Right lobe of liver (tissue), 6 donors: ENCODE results near the gene TEX52. TPM values are rescaled to one million over a fixed set of nuclear protein-coding genes. Genes with fewer than 3 reads are reported as not detected.

Experiments used
- ATAC-seq, 4 donors: fragments of 200-7000 bp; cut with Tn5 transposase; one replicate each; pipeline ENCODE4 v1.9.1; 2020; ENCODE audit warnings: mild to moderate bottlenecking in 4 of 4, moderate library complexity in 4 of 4
- DNase-seq, 3 donors: peaks; one replicate each; pipeline ENCODE4 v3.0.0-alpha.2; 2020
- H3K27ac ChIP-seq, 3 donors: fragments of 200-600 bp; one replicate each; pipeline ENCODE4 v1.8.0; 2022
- H3K27me3 ChIP-seq, 2 donors: fragments of 200-600 bp; one replicate each; pipeline ENCODE4 v1.8.0; 2022
- H3K36me3 ChIP-seq, 4 donors: fragments of 200-600 bp; sonication (generic) in 1 of 4; one replicate each; pipeline versions ENCODE4 v1.5.1 to v1.8.0; 2017 to 2022; ENCODE audit warnings: control low read depth in 1 of 4
- H3K4me1 ChIP-seq, 4 donors: fragments of 200-600 bp; sonication (generic) in 1 of 4; one replicate each; pipeline versions ENCODE4 v1.5.1 to v1.8.0; 2017 to 2022; ENCODE audit warnings: control low read depth in 1 of 4
- H3K4me3 ChIP-seq, 3 donors: fragments of 200-600 bp; one replicate each; pipeline ENCODE4 v1.8.0; 2022
- H3K9me3 ChIP-seq, 4 donors: fragments of 200-600 bp; sonication (generic) in 1 of 4; one replicate each; pipeline versions ENCODE4 v1.5.1 to v1.8.0; 2017 to 2022; ENCODE audit warnings: control low read depth in 1 of 4
- POLR2A ChIP-seq: fragments of 450-650 bp; IDR thresholded peaks from one replicate; pipeline ENCODE4 v1.6.1; 2017; ENCODE audit warnings: antibody characterized with exemption, mild to moderate bottlenecking
- WGBS: methylation state at CpG from one replicate; pipeline ENCODE4 v1.1.6; 2018; ENCODE audit warnings: low coverage, low lambda C conversion rate; ENCODE audit not compliant: insufficient coverage; ENCODE audit errors: missing lambda C conversion rate; 5-methylcytosine and 5-hydroxymethylcytosine counted together
- intact Hi-C, 2 donors: fragments of 100-400 bp; cut with DNase I; formaldehyde crosslinking; loops; one replicate each; pipeline versions ENCODE4 v1.11.2 to v1.14.1; 2022
- total RNA-seq, 6 experiments: library from RNA; depleted of rRNA in 2 of 6; stranded (reverse); fragments of >200 nt in 2 of 6; fragmentation: NEBNext Ultra II Directional in 3 of 6; extraction: Animal tissue kit (Norgen Biotek cat#: 25700) in 3 of 6; gene quantifications; one replicate each; pipeline versions ENCODE4 v1.1.0 to v1.2.4, GENCODE V29; 2016 to 2023
- TF ChIP-seq, protein P1 (sequence below), 4 donors: fragments of 200-600 bp in 3 of 4; fragments of 450-650 bp in 1 of 4; IDR thresholded peaks; one replicate each; pipeline versions ENCODE4 v1.5.1 to v1.8.0; 2016 to 2022; ENCODE audit warnings: antibody characterized with exemption in 4 of 4, mild to moderate bottlenecking in 2 of 4
- donor health status: DM: no; HTN: yes; CAD: no.
- donor health status: DM: no; HTN: no; CAD: no.
- donor health status: DM: no; HTN: no; CAD: no.
- donor health status: DM: no; HTN: yes; CAD: no.
- donor health status: DM: no; HTN: yes; CAD: no.

The TEX52 gene
- total RNA-seq, 6 experiments from 2014 or later: not detected

DNA sequence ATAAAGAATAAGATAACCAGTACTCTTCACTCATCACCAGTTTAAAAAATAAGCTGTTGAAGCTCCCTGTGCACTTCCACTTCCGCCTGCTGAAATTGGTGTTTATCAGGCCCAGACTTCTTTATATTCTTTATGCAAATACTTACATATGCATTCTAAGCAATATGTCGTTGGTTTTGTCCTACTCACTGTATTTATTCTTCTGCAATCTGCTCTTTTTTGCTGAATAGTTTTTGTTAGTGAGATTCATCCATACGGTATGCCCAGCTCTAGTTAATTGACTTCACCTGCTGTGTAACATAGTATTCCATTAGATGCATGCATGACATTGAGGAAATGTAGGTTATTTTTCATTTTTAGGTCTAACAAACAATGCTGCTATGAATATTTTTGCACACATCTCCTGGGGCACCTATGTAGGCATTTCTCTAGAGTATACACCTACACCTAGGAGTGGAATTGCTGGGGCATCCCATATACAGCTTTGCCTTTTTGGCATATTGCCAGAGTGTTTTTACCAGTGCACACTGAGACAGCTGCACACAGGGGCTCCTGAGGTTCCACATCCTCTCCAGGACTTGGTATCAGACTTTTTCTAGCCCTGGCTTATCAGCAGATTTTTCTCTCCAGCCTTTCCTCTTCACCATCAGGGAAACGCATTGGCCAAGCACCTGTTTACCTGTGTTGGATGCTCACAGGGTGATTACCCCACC, 21.0 kb downstream of the TEX52 start:
- no peak overlapping the region for H3K27ac ChIP-seq
- WGBS: 71% methylated on average over 3 of the region's 4 CpGs
- intact Hi-C loops: no loop called here
- H3K27me3 ChIP-seq: no peaks in the 10 kb centered on the region
- no peaks in the 10 kb centered on the region for H3K4me1 ChIP-seq
- H3K4me3 ChIP-seq: no peak overlapping the region
- no peaks in the 10 kb centered on the region for H3K9me3 ChIP-seq
- ATAC-seq (no peak), DNase-seq (no peak)
- TF ChIP-seq, protein P1, sequence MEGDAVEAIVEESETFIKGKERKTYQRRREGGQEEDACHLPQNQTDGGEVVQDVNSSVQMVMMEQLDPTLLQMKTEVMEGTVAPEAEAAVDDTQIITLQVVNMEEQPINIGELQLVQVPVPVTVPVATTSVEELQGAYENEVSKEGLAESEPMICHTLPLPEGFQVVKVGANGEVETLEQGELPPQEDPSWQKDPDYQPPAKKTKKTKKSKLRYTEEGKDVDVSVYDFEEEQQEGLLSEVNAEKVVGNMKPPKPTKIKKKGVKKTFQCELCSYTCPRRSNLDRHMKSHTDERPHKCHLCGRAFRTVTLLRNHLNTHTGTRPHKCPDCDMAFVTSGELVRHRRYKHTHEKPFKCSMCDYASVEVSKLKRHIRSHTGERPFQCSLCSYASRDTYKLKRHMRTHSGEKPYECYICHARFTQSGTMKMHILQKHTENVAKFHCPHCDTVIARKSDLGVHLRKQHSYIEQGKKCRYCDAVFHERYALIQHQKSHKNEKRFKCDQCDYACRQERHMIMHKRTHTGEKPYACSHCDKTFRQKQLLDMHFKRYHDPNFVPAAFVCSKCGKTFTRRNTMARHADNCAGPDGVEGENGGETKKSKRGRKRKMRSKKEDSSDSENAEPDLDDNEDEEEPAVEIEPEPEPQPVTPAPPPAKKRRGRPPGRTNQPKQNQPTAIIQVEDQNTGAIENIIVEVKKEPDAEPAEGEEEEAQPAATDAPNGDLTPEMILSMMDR (IDR thresholded peaks at IDR 0.05): no peak
- TF ChIP-seq POLR2A: no peak
- no peaks in the 10 kb centered on the region for H3K36me3 ChIP-seq

- Histone ChIP-seq H3K4me3 (no peak within 1 kb of the TSS), H3K4me1 (no peaks in the 10 kb centered on the region), H3K36me3 (no peaks in the 10 kb centered on the region), H3K27me3 (no peaks in the 10 kb centered on the region), H3K9me3 (no peaks in the 10 kb centered on the region), H3K27ac (no peak within 1 kb of the TSS)
- TF ChIP-seq, protein P1 (IDR thresholded peaks at IDR 0.05): no peak
- TF ChIP-seq POLR2A: no peak
- 35% methylated on average over 16 of the region's 32 CpGs for WGBS
- peak; percentile 13 to 39 (median 24) for ATAC-seq
- no peak for DNase-seq
- intact Hi-C loops: no loop called here
These were observed 22.0 kb downstream of the TEX52 start, which contains the start of gene NRIP2 for GRCh38 chr12:2834581-2835491. Gene NRIP2 (minus strand): TSS chr12:2835035. CDS start chr12:2834983, 52 bp downstream.

DNA sequence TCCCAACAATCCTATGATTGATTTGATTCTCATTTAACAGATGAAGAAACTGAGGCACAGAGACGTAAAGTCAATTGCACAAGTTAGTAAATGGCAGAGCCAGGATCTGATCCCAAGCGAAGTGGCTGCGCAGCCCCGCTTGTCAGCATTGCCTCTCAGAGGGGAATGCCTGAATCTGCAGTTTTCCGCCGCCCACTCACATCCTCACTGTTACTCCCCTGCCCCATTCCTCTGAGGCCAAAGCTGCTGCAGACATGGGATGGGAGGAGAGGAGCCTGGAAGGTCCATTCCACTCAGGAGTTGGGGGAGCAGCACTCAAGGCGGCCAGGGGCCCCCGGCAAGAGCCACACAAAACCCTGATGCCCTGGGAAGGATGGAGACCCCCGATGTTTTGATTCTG, 23.0 kb downstream of the TEX52 start:
- no peaks in the 10 kb centered on the region for H3K36me3 ChIP-seq
- no peak overlapping the region for H3K4me3 ChIP-seq
- DNase-seq (no peak), ATAC-seq (no peak)
- no peaks in the 10 kb centered on the region for H3K4me1 ChIP-seq
- H3K9me3 ChIP-seq: no peaks in the 10 kb centered on the region
- no peak overlapping the region for H3K27ac ChIP-seq
- WGBS: 82% methylated on average over 6 of the region's 9 CpGs
- intact Hi-C loops: no loop called here
- no peak for TF ChIP-seq POLR2A
- TF ChIP-seq, protein P1 (IDR thresholded peaks at IDR 0.05): no peak
- H3K27me3 ChIP-seq: no peaks in the 10 kb centered on the region

DNA sequence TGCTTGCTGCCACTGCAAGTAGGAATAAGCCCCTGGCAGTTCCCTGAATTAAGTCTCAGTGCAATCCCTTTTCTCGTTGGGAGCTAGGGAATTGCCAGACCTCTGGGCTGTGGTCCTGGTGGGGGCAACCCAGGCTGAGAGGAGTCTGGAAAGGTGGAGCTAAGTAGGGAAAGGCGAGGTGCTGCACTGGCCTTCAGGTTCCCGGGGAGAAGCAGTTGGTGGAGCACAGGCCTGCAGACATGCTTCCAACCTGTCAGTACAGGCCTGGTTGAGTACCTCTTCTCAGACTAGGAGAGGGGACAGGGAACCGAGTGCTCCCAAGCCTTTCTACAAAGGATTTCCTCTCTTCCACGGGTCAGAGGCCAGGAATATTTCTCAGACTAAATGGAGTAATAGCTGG, 23.5 kb downstream of the TEX52 start:
- Histone ChIP-seq H3K36me3 (no peaks in the 10 kb centered on the region), H3K4me3 (no peak overlapping the region), H3K27ac (no peak overlapping the region), H3K9me3 (no peaks in the 10 kb centered on the region), H3K4me1 (no peaks in the 10 kb centered on the region), H3K27me3 (no peaks in the 10 kb centered on the region)
- DNase-seq (no peak), ATAC-seq (no peak)
- 57% methylated on average over 2 of the region's 5 CpGs for WGBS
- intact Hi-C loops: no loop called here
- no peak for TF ChIP-seq POLR2A
- TF ChIP-seq, protein P1 (IDR thresholded peaks at IDR 0.05): no peak
